Keratinocyte (primary cell): Measurements from ENCODE around the gene PLEKHM1. TPM values are rescaled to one million over a fixed set of nuclear protein-coding genes. Genes with fewer than 3 reads are reported as not detected.
A peak's percentile ranks its signal among the peaks of the same experiment; 100 is the strongest.
"Not testable (repeated sequence)": the region's sequence is repeated elsewhere in the genome, so short reads cannot be mapped to it uniquely, and the experiment has no call there.

Experiments
- DNase-seq: peaks from one replicate; pipeline ENCODE4 v3.0.0-alpha.2; 2011; ENCODE audit warnings: low read depth, missing footprints, low spot score
- FAIRE-seq: peaks from 2 replicates; lab custom pipeline; 2011; peaks lifted over from hg19 to GRCh38; lab: Jason Lieb, UNC
- H2AFZ ChIP-seq: 2 replicates; pipeline ENCODE4 v1.6.0; 2012; ENCODE audit warnings: low read length, control low read depth, inconsistent platforms; ENCODE audit not compliant: control insufficient read depth
- H3K27ac ChIP-seq: 2 replicates; pipeline ENCODE4 v1.5.1; 2011; ENCODE audit warnings: low read length; ENCODE audit not compliant: control insufficient read depth, insufficient read depth
- H3K27me3 ChIP-seq: 3 replicates; pipeline ENCODE4 v1.6.0; 2011; ENCODE audit warnings: low read length; ENCODE audit not compliant: control insufficient read depth, insufficient read depth; ENCODE audit errors: extremely low read depth
- H3K36me3 ChIP-seq, 2 experiments: 2 replicates in 1 of 2; 3 replicates in 1 of 2; pipeline ENCODE4 v1.5.1; 2011; ENCODE audit warnings: low read length in 2 of 2, mild to moderate bottlenecking in 1 of 2; ENCODE audit not compliant: control insufficient read depth in 2 of 2, insufficient read depth in 2 of 2; ENCODE audit errors: extremely low read depth in 1 of 2
- H3K4me1 ChIP-seq: 3 replicates; pipeline ENCODE4 v1.5.1; 2011; ENCODE audit warnings: low read length; ENCODE audit not compliant: control insufficient read depth, insufficient read depth; ENCODE audit errors: extremely low read depth
- H3K4me2 ChIP-seq: 3 replicates; pipeline ENCODE4 v1.6.0; 2011; ENCODE audit warnings: low read depth, low read length; ENCODE audit not compliant: control insufficient read depth, insufficient read depth; ENCODE audit errors: extremely low read depth
- H3K4me3 ChIP-seq, 3 experiments: fragments of 200-600 bp in 1 of 3; sonication (generic) in 1 of 3; 2 replicates in 2 of 3; 3 replicates in 1 of 3; pipeline ENCODE4 v1.5.1; 2011 to 2016; ENCODE audit warnings: low read length in 3 of 3, mild to moderate bottlenecking in 3 of 3, control low read depth in 2 of 3, inconsistent platforms in 1 of 3, low read depth in 1 of 3, mixed read lengths in 1 of 3, mixed run types in 1 of 3, moderate library complexity in 1 of 3; ENCODE audit not compliant: control insufficient read depth in 2 of 3, insufficient read depth in 2 of 3; ENCODE audit errors: extremely low read depth in 1 of 3
- H3K79me2 ChIP-seq: 2 replicates; pipeline ENCODE4 v1.6.0; 2012; ENCODE audit warnings: low read length; ENCODE audit not compliant: control insufficient read depth, insufficient read depth
- H3K9ac ChIP-seq: 3 replicates; pipeline ENCODE4 v1.6.0; 2011; ENCODE audit warnings: low read length; ENCODE audit not compliant: control insufficient read depth, insufficient read depth; ENCODE audit errors: extremely low read depth
- H3K9me1 ChIP-seq: 3 replicates; pipeline ENCODE4 v1.6.0; 2011; ENCODE audit warnings: low read length; ENCODE audit not compliant: control insufficient read depth, insufficient read depth; ENCODE audit errors: extremely low read depth
- H3K9me3 ChIP-seq: 2 replicates; pipeline ENCODE4 v1.5.1; 2012; ENCODE audit warnings: low read depth, low read length; ENCODE audit not compliant: control insufficient read depth
- H4K20me1 ChIP-seq: 3 replicates; pipeline ENCODE4 v1.6.0; 2011; ENCODE audit warnings: low read length; ENCODE audit not compliant: control insufficient read depth, insufficient read depth; ENCODE audit errors: extremely low read depth
- dilution Hi-C: fragments of 300-500 bp; cut with MboI; formaldehyde crosslinking; loops from one replicate; pipeline ENCODE4 v1.7.0; 2020; ENCODE audit warnings: low sequenced_read_pairs; ENCODE audit not compliant: extremely low pct_ligation_motif_present
- polyA plus RNA-seq, 5 experiments: library from polyadenylated mRNA; depleted of rRNA in 3 of 5; stranded (reverse) in 3 of 5; stranded (forward) in 1 of 5; unstranded in 1 of 5; fragments of >200 nt; gene quantifications; 1 replicate in 1 of 5; 2 replicates in 3 of 5; 3 replicates in 1 of 5; pipeline versions ENCODE4 v1.2.1 to v1.2.3, GENCODE V29; 2011 to 2012; ENCODE audit warnings: missing spikeins in 2 of 5, low read depth in 1 of 5, low replicate concordance in 1 of 5

PLEKHM1 gene
- polyA plus RNA-seq, 1 donor (not counting 4 experiments of a cell fraction or from before 2014, with no cell fraction given), result 33.0 TPM

- H4K20me1 ChIP-seq, DNase-seq, H3K36me3 ChIP-seq, H3K4me2 ChIP-seq, H3K9me1 ChIP-seq, H3K9me3 ChIP-seq, FAIRE-seq, H3K4me3 ChIP-seq, dilution Hi-C loops, H3K79me2 ChIP-seq, H3K27me3 ChIP-seq, H3K27ac ChIP-seq, H3K9ac ChIP-seq, H2AFZ ChIP-seq, H3K4me1 ChIP-seq: not testable (repeated sequence)
These were observed 6.0 kb upstream of the PLEKHM1 start for GRCh38 chr17:45496507-45496906.

- H3K27ac ChIP-seq, H3K36me3 ChIP-seq, H3K9ac ChIP-seq, H3K9me3 ChIP-seq, H3K4me2 ChIP-seq, H3K4me3 ChIP-seq, H3K9me1 ChIP-seq, H2AFZ ChIP-seq, H3K27me3 ChIP-seq, H4K20me1 ChIP-seq, H3K79me2 ChIP-seq, FAIRE-seq, DNase-seq, H3K4me1 ChIP-seq, dilution Hi-C loops: not testable (repeated sequence)
These were observed 4.0 kb upstream of the PLEKHM1 start for GRCh38 chr17:45494556-45494955.

- H2AFZ ChIP-seq, FAIRE-seq, H4K20me1 ChIP-seq, H3K9ac ChIP-seq, H3K9me3 ChIP-seq, H3K79me2 ChIP-seq, H3K4me2 ChIP-seq, dilution Hi-C loops, H3K36me3 ChIP-seq, H3K9me1 ChIP-seq, H3K4me3 ChIP-seq, H3K27ac ChIP-seq, DNase-seq, H3K27me3 ChIP-seq: not testable (repeated sequence)
- H3K4me1 ChIP-seq, result peaks cover 17% of the 10 kb centered on the region
These were observed 1.6 kb upstream of the PLEKHM1 start for GRCh38 chr17:45492156-45492555.

- H2AFZ ChIP-seq, H3K9me1 ChIP-seq, DNase-seq, H3K9me3 ChIP-seq, FAIRE-seq, dilution Hi-C loops, H3K27me3 ChIP-seq, H4K20me1 ChIP-seq, H3K36me3 ChIP-seq: not testable (repeated sequence)
- H3K9ac ChIP-seq, result peak overlapping the region; percentile 76
- H3K4me1 ChIP-seq, result peaks cover 17% of the 10 kb centered on the region
- H3K79me2 ChIP-seq, result peaks cover 15% of the 10 kb centered on the region
- peak overlapping the region; percentile 66 for H3K4me2 ChIP-seq
- peak overlapping the region; percentile 63 for H3K27ac ChIP-seq
- H3K4me3 ChIP-seq, result peak overlapping the region; percentile 57 to 76 (median 65)
These were observed 323 bp downstream of the PLEKHM1 start for GRCh38 chr17:45490198-45490597.

GRCh38 chr17:45487704-45488103 lies 2.8 kb downstream of the PLEKHM1 start:
- Histone ChIP-seq H3K4me2 (peak overlapping the region; percentile 54), H3K9ac (peak overlapping the region; percentile 22), H3K4me3 (peak overlapping the region in 2 of 3 experiments; percentile 18 to 37), H3K4me1 (peaks cover 27% of the 10 kb centered on the region), H3K27ac (peak overlapping the region; percentile 61), H3K79me2 (peaks cover 18% of the 10 kb centered on the region)
- dilution Hi-C loops, H3K9me1 ChIP-seq, H3K36me3 ChIP-seq, H3K9me3 ChIP-seq, H4K20me1 ChIP-seq, H2AFZ ChIP-seq, H3K27me3 ChIP-seq: not testable (repeated sequence)
- DNase-seq (peak; percentile 64), FAIRE-seq (peak; percentile 71)
